GM19025 (cell line): ENCODE results near the gene CAPZA2.
"Not testable (repeated sequence)": the region's sequence is repeated elsewhere in the genome, so short reads cannot be mapped to it uniquely, and the experiment has no call there.

Experiments
- ATAC-seq: cut with Tn5 transposase; IDR thresholded peaks from one replicate; pipeline ENCODE4 v1.9.1; 2021; ENCODE audit warnings: mild to moderate bottlenecking, low read depth, moderate library complexity; ENCODE audit not compliant: unreplicated experiment

Gene CAPZA2

DNA sequence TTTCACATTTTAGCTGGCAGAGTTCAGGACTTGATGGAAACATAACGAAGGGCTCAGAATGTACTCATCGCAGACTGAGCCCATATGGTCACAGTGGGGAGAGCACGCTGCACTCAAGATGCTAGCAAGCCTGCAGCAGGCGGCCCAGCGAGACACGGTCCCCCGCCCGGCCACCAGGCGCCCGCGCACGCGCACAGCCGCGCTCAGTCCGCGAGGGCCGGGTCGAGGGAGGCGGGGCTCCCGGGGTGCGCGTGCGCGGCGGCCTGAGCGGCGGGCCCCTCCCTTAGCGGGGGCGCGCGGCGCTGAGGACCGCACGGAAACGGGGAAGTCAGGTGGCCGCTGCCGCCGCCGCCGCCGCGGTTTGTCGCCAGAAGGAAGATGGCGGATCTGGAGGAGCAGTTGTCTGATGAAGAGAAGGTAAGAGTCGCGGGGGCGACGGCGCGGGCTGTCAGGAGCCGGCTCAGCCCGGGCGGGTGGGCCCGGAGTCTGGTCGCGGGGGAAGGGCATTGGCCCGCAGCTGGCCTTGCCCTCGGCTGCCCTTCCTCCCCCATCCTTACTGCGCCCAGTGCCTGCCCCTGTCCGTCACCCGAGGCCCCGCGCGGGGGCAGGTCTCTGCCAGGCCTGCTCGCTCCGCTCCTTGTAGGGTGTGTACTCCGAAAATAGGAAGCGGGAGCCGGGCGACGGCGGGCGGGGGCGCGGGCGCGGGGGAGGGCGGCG lies at the start of gene CAPZA2:
CAPZA2 (plus strand) TSS at position 354 of the 717 bp plus-strand sequence; CDS start at position 379, 25 bp downstream.
- peak; percentile 86 for ATAC-seq

DNA sequence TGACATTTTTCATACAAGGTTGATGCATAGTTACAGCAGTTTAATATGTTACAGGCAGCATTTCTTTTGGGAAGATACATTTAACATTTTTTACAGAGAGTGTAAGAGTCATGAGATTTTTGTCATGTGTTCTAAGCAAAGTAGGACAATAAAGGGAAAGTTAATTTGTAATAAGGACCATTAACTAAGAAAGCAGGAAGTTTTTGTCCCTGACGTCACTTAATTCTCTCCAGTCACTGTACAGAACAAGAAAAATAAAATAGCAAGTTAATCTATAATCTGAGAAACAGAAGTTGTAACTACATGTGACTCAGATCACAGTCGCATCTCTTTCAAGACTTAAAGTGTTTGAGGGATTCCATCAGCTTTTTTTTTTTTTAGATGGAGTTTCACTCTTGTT lies 49.5 kb upstream of the CAPZA2 start:
- no peak for ATAC-seq

DNA sequence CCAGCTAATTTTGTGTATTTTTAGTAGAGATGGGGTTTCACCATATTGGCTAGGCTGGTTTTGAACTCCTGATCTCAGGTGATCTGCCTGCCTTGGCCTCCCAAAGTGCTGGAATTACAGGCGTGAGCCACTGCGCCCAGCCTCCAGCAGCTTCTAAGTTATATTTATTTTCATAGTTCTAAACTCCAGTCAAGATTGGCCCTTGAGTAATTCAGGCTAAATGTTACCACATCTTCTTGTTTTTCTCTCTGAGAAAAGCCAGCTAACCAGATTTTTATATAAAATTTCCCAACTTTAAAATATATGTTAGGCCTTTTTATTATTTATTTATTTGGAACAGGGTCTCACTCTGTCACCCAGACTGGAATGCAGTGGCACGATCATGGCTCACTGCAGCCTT lies 49.0 kb upstream of the CAPZA2 start:
- ATAC-seq: not testable (repeated sequence)

DNA sequence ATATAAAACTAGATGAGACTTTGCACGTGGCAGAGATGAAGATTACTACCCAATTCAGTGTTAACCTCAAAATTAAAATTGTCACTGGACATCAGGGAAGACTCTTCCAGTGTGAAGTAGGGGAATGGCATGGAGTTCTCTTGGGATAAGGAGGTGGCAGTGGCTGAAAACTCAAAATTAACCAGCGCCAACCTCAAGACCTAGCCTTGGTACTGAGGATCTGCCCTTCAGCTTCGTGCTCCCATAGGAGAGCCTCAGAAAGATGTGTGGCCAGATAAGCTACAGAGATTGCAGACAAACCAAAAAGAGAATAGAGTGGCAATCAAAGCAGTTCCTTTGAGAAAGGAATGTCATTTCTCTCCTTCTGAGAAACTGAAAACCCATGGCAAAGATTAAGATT lies 47.3 kb upstream of the CAPZA2 start:
- ATAC-seq: no peak

DNA sequence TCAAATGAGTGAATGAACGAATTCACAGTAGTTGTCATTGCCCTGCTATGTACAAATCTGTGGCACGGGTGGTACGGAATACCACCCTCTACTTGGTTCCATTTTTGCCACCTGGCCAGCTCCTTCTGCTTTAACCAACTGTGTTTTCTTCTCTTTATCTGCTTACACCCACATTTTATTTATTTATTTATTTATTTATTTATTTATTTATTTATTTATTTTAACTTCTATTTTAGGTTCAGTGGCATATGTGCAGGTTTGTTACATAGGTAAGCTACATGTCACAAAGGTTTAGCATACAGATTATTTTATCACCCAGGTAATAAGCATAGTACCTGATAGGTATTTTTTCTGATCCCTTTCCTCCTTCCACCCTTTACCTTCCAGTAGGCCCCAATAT lies 42.2 kb upstream of the CAPZA2 start:
- no peak for ATAC-seq

DNA sequence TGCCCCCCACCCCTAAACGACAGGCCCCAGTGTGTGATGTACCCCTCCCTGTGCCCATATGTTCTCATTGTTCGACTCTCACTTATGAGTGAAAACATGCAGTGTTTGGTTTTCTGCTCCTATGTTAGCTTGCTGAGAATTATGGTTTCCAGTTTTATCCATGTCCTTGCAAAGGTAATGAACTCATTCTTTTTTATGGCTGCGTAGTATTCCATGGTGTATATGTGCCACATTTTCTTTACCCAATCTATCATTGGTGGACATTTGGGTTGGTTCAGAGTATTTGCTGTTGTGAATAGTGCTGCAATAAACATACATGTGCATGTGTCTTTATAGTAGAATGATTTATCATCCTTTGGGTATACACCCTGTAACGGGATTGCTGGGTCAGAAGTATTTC lies 40.7 kb upstream of the CAPZA2 start:
- not testable (repeated sequence) for ATAC-seq

DNA sequence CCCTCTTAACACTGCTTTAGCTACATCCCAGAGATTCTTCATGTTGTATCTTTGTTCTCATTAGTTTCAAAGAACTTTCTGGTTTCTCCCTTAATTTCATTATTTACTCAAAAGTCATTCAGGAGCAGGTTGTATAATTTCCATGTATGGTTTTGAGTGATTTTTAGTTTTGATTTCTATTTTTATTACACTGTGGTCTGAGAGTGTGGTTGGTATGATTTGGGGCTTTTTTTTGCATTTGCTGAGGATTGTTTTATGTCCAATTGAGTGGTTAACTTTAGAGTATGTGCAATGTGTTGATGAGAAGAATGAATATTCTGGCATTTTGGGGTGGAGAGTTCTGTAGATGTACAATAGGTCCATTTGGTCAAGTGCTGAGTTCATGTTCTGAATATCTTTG lies 37.9 kb upstream of the CAPZA2 start:
- ATAC-seq: no peak

DNA sequence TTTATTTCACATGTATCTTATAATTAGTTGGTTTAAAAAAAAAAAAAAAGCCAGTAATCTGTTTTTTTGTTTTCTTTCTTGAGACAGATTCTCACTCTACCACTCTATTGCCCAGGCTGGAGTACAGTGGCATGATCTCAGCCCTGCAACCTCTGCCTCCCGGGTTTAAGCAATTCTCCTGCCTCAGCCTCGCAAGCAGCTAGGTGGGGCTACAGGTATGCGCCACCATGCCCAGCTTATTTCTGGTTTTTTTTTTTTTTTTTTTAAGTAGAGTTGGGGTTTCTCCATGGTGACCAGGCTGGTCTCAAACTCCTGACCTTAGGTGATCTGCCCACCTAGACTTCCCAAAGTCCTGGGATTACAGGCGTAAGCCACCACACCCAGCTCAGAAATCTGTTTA lies 34.1 kb upstream of the CAPZA2 start:
- ATAC-seq: no peak

DNA sequence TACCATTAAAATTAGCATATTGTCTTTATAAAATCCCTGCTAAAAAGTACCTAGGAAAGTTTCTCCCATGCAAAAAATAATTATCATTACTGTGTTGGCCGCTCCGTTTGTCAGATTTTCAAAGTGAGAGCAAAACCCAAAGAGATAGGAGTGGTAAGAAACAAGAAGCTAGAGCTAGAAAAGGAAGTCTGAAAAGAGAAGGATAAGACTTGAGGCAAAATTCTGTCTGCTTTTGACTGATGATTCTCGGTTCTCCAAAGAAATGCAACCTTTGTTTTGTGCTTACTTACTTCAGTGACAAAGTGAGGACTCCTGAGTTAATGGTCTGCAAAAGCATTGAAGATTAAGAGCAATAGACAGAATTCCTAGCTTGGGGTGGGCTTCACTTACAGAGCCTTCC lies 33.3 kb upstream of the CAPZA2 start:
- ATAC-seq: no peak

DNA sequence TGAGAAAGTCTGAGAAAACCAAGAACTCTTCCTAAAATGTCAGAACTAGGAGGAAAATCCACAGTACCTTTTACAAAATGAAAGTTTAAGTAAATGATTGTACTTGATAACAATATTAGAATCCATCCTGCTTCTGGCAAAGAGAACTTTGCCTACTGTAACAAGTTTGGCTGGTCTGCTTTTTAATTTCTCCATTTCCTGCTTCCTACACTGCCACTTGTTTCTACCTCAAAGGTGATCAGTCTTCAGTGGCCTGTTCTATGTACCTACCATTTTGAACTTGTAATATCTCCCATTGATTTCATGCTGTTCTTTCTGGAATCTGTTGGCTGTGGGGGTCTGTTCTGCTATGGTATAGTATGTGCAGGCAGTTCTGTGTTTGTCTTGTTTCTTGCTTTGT lies 32.9 kb upstream of the CAPZA2 start:
- ATAC-seq: no peak

DNA sequence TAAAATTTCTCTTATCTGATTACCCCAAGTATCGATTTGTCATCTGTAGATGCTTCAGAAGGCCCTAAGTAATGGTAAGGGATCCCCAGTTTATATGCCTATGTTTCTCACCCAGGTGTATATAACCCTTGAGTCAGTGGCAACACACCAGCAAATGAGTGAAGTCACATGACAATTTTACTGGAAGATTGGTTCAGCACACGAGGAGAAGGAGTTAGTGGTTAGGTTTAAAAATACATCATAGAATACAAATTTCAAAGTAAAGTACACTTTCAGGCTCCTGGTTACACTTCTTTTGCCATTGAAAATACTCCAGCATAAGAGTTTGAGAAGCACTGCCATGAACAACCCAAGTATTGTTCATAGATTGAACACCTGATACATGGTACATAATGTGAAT lies 29.7 kb upstream of the CAPZA2 start:
- no peak for ATAC-seq

DNA sequence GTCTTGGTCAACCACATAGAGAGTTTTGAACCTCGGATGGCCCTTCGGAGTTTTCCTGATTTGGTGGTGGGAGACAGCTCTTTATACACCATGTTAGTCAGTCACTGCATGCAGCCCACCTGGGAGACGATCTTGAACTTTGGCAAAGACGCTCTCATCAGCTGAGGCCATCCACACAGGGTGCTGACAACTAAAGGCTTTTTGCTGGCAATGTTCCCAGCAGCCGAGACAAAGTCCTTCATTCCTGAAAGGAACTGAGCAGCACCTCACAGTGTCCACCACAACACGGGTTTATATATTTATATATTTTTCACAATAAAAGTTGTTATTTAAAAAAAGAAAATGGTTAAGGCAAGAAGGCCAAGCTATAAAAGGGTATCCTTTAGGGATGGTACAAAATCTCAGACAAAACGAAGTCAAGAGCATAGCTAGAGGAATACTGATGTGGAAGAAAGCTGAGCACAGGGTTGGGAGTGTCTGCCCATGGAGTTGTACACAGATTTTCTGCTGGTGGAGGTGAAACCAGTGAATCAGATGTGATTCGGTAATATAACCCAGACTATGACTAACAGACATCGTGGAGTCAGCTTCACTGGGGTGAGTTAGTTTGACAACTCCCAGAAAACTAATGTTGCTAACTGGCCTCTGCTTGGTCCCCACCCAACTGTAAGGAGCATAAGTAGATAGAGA lies 27.4 kb upstream of the CAPZA2 start:
- no peak for ATAC-seq

DNA sequence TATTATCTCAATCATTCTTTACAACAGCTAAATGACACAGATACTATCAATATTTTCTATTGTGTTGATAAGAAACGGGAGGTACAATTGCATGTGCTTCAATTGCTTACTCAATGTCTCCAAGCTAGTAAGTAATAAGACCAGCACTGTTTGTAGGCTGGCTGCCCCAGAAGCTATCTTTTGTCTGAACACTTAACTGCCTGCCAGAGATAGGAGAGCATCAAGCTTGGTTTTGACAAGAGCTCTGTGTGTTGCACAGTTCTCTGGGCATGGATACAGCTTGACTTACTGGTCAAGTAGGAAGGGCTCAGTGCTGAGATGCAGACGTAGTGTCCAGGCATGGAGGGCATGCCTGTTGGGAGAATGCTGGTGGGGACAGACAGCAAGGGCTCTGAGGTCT lies 26.3 kb upstream of the CAPZA2 start:
- no peak for ATAC-seq

DNA sequence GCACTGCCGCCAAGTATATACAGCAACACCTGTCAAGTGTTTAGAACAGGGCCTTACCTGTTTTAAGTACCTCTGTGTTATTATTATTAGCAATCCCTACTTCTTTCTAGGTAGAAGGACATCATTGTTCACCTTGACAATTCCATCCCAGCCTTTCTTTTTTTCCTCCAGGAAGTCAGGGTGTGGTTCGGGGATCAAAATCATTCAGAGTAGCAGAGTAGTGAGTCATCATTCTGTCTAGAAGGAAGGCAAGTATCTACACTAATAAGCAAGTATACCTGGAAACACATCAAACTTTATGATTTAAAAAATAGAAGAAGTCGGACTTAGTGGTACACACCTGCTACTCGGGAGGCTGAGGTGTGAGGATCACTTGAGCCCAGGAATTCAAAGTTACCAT lies 25.5 kb upstream of the CAPZA2 start:
- ATAC-seq: no peak

DNA sequence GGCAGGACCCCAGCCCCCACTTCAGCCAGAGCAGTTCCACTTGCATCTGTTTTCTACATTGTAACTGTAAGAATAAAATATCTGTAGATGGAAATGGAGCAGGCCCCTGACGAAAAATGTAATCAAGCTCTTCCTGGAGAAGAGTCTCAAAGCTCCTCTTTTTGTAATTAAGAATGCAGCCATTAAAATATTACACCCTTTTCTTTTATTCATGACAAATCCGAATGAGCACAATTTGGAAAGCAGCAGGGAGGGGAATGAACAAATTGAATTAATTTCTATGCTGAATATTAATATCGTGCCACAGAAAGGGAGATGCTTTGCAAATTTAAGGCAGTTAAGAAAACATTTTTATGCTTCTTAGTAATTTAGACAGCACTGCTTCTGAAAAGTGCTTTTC lies 24.8 kb upstream of the CAPZA2 start:
- no peak for ATAC-seq

DNA sequence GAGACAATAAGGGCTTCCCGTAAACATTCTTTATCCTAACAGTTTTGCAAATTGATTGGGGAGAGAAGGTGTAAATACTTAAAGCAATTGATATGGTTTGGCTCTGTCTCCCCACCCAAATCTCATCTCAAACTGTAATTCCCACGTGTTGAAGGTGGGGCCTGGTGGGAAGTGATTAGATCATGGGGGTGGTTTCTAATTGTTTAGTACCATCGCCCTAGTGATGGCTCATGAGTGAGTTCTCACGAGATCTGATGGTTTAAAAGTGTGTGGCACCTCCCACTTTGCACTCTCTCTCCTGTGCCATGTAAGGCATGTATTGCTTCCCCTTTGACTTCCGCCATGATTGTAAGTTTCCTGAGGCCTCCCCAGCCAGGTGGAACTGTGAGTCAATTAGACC lies 22.1 kb upstream of the CAPZA2 start:
- no peak for ATAC-seq

DNA sequence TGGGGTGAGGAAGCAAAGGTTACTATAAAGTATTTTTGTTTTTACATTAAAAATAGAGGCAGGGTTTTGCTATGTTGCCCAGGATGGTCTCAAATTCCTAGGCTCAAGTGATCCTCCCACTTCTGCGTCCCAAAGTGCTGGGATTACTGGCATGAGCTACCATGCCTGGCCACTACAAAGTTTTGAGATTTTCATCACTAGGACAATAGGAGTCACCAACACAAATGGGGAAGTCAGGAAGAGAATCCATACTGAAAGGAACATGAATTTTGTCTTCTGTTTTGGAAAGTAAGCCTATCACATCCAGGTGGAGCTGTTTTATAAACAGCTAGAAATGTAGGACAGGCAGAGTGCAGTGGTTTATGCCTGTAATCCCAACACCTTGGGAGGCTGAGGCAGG lies 20.0 kb upstream of the CAPZA2 start:
- no peak for ATAC-seq

DNA sequence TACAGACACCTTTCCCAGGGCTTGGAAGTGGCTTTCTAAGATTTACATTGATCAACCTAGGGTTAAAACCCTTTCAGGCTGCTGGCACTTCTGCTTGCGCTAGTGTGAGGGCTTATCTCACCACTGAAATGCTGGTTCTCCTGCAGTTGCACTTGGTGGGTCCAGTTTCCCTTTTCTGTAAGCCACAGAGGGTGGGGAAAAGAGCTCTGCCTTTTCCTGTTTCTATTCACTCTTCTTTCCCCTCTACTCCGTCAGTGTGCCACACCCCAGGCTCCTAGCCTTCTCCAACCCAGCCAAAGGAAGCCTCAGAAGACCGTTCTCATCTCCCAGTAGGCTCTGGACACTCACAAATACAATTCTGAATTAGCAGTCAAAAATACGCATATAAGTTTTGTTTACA lies 19.0 kb upstream of the CAPZA2 start:
- ATAC-seq: no peak

DNA sequence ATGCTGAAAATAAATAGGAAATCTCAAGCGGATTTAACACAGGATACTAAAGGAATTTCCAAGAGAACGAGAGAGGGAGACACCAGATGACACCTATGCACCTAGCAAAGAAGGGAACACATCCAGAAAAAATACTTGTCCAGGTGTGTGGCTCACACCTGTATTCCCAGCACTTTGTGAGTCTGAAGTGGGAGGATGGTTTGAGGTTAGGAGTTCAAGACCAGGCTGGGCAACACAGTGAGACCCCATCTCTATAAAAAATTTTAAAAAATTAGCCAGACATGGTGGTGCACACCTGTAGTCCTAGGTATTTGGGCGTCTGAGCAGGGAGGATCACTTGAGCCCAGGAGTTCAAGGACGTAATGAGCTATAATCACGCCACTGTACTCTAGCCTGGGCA lies 11.2 kb upstream of the CAPZA2 start:
- ATAC-seq: no peak

DNA sequence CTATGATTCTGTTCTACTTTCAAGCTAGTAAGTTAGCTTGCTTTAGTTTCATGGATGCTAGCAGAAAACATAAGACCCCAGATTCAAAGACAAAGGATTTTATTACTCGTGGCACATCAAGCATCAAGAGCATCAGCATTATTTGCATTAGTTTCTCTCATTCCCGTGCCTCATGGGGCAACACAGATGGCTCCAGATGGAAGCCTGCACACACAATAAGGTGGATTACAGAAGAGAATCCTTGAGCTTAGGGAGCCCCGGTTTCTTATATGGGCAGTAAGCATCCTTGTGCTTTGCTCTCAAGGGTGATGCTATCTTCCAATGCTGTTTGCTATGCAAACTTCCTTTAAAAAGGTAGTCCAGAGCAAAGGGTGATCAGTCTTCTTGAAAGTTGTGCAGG lies 10.7 kb upstream of the CAPZA2 start:
- no peak for ATAC-seq

DNA sequence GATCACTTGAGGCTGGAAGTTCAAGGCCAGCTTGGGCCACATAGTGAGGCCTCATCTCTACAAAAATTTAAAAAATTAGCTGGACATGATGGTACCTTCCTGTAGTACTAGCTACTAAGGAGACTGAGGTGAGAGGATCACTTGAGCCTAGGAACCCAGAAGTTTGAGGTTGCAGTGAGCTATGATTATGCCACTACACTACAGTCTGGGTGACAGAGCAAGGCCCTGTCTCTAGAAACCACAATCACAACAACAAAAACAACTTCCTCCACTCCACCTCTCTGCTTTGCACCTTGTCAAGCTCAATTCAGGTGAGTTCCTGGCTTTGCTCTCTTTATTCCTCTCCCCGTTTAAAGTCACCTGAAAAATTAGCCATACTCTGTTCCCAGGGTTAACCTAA lies 8.3 kb upstream of the CAPZA2 start:
- ATAC-seq: no peak

DNA sequence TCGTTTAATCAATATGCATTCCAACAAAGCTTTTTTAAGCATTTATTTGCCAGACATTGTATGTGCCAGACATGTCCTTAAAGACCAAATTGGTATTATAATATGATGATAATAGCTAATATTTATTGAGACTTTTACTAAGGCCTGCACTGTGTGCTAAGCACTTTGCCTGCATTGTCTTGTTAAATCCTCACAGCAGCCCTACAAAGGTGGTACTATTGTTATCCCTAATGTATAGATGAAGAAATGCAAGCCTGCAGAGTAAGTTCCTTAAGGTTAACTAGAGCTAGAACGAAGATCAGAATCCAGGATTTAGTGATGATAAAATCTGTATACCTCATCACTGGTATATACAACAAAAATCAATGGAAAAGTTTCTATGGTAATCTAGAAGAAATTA lies 5.3 kb upstream of the CAPZA2 start:
- ATAC-seq: no peak
